Limb (tissue), 2 donors: ENCODE results near the gene SHANK3.
A peak's percentile ranks its signal among the peaks of the same experiment; 100 is the strongest.

Experiments
- DNase-seq, 2 donors: peaks; one replicate each; pipeline ENCODE4 v3.0.0-alpha.2; 2016; ENCODE audit errors: extremely low spot score in 2 of 2

SHANK3 gene

GRCh38 chr22:50699001-50699755 is 26.6 kb downstream of the SHANK3 start:
- DNase-seq, result peak in 1 of 2 donors; percentile 28

GRCh38 chr22:50699756-50700386 is 27.2 kb downstream of the SHANK3 start:
- peak in 1 of 2 donors; percentile 29 for DNase-seq

- peak in 1 of 2 donors; percentile 20 for DNase-seq
Observed at GRCh38 chr22:50700387-50701075, 27.9 kb downstream of the SHANK3 start.

- peak in 1 of 2 donors; percentile 16 for DNase-seq
Observed at GRCh38 chr22:50701076-50701419, 28.4 kb downstream of the SHANK3 start.

GRCh38 chr22:50701428-50702154 is 29.0 kb downstream of the SHANK3 start:
- DNase-seq, result no peak

- DNase-seq, result peak in 1 of 2 donors; percentile 16
Observed at GRCh38 chr22:50702261-50702671, 29.6 kb downstream of the SHANK3 start.

GRCh38 chr22:50702821-50703725 is 30.4 kb downstream of the SHANK3 start:
- peak in 1 of 2 donors; percentile 9 for DNase-seq

GRCh38 chr22:50703726-50704509 is 31.3 kb downstream of the SHANK3 start:
- DNase-seq, result peak in 1 of 2 donors; percentile 22

- peak in 1 of 2 donors; percentile 35 for DNase-seq
Observed at GRCh38 chr22:50704510-50705218, 32.0 kb downstream of the SHANK3 start.

GRCh38 chr22:50705219-50705691 is 32.6 kb downstream of the SHANK3 start:
- peak; percentile 63 to 87 for DNase-seq

GRCh38 chr22:50705851-50706351 is 33.3 kb downstream of the SHANK3 start:
- no peak for DNase-seq

GRCh38 chr22:50706481-50707125 is 34.0 kb downstream of the SHANK3 start:
- DNase-seq, result peak in 1 of 2 donors; percentile 27

- DNase-seq, result no peak
Observed at GRCh38 chr22:50708474-50708873, 35.9 kb downstream of the SHANK3 start.

GRCh38 chr22:50708996-50709395 is 36.4 kb downstream of the SHANK3 start:
- DNase-seq, result no peak

- DNase-seq, result no peak
Observed at GRCh38 chr22:50710221-50710620, 37.6 kb downstream of the SHANK3 start.

- DNase-seq, result no peak
Observed at GRCh38 chr22:50710886-50711285, 38.3 kb downstream of the SHANK3 start.

- no peak for DNase-seq
Observed at GRCh38 chr22:50711446-50712340, 39.1 kb downstream of the SHANK3 start.
